Activated CD8-positive, alpha-beta T cell treated with anti-CD3 and anti-CD28 coated beads, Interleukin-2, amount 10 ng/mL, durations not matched to agents 7 days and 5 days (primary cell): Measurements from ENCODE around the gene SMG6. TPM values are rescaled to one million over a fixed set of nuclear protein-coding genes. Genes with fewer than 3 reads are reported as not detected.
"Not testable (repeated sequence)": the region's sequence is repeated elsewhere in the genome, so short reads cannot be mapped to it uniquely, and the experiment has no call there.

ENCODE experiments used
- ATAC-seq: fragments of 150-1000 bp; cut with Tn5 transposase; one replicate; pipeline ENCODE4 v1.10.0; 2021; ENCODE audit warnings: moderate library complexity
- CTCF ChIA-PET: fragments of 350-600 bp; sonication (Branson Sonifier 250); formaldehyde crosslinking; loops from one replicate; lab custom pipeline; 2021; ENCODE audit warnings: antibody characterized with exemption; lab: Charles Lee
- POLR2A ChIA-PET: fragments of 350-600 bp; sonication (Branson Sonifier 250); formaldehyde crosslinking; loops from one replicate; lab custom pipeline; 2021; ENCODE audit warnings: antibody characterized with exemption; lab: Charles Lee
- DNase-seq: peaks from one replicate; pipeline ENCODE4 v3.0.0-alpha.2; 2020
- H3K27ac Mint-ChIP-seq: one replicate; pipeline ENCODE4 v1.8.0; 2021; ENCODE audit warnings: mild to moderate bottlenecking, mixed read lengths
- H3K27me3 Mint-ChIP-seq: one replicate; pipeline ENCODE4 v1.8.0; 2021; ENCODE audit warnings: low read depth, mixed read lengths
- H3K36me3 Mint-ChIP-seq: one replicate; pipeline ENCODE4 v1.8.0; 2021; ENCODE audit warnings: low read depth, mixed read lengths
- H3K4me1 Mint-ChIP-seq: one replicate; pipeline ENCODE4 v1.8.0; 2021; ENCODE audit warnings: low read depth, mixed read lengths
- H3K4me3 Mint-ChIP-seq: one replicate; pipeline ENCODE4 v1.8.0; 2021; ENCODE audit warnings: mild to moderate bottlenecking, mixed read lengths
- H3K9me3 Mint-ChIP-seq: one replicate; pipeline ENCODE4 v1.8.0; 2022; ENCODE audit warnings: mixed read lengths; ENCODE audit not compliant: insufficient read depth
- total RNA-seq, 2 experiments: library from RNA; stranded (reverse); gene quantifications; one replicate each; pipeline ENCODE4 v1.2.3, GENCODE V29; 2021

Gene SMG6
- total RNA-seq, 2 experiments from 2014 or later, result 49.8 to 55.9 TPM

DNA sequence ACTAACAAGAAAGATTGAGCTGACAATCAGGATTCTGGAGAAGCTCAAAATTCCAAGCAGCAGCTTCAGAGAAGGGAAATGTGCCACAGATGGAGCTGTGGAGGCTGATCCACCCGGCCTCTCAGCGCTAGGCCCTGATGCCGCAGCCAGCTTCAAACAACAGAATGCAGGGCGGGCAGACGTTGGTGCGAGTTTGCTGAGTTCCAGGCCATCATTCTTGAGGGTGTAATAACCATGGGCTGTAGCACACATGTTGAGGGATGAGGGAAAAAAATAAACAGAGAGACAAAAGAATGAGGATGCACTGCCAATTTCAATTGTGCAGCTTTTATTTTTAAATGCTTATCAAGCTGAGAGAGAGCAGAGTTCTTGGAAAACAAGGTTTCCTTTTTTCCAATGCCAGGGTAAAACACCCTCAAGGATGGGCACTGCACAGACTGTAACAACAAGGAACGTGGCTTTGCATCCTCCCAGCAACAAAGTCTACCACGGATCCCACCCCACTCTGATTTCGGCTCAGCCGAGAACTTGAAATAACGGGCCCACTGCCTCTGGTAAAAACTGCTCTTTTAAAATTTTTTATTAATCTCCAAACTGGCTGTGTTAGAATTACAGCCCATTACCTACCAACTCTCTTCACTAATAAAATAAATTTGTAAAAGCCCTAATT is 90.2 kb downstream of the SMG6 start:
- ChIA-PET CTCF (interaction anchor here (1.0 to 3.8 kb wide), 4 partner anchors 10 to 149 kb away, joined by 3 to 27 read pairs (median 3); no protein-coding TSS in a partner anchor), POLR2A (interaction anchor here (0.8 to 0.9 kb wide), 2 partner anchors 10 to 18 kb away, joined by 3 read pairs; no protein-coding TSS in a partner anchor)
- Mint-ChIP-seq H3K27ac (peak overlapping the region; percentile 96), H3K9me3 (no peaks in the 10 kb centered on the region), H3K36me3 (peaks cover 54% of the 10 kb centered on the region), H3K4me3 (no peak overlapping the region), H3K27me3 (no peaks in the 10 kb centered on the region), H3K4me1 (peaks cover 66% of the 10 kb centered on the region)
- ATAC-seq (no peak), DNase-seq (no peak)

DNA sequence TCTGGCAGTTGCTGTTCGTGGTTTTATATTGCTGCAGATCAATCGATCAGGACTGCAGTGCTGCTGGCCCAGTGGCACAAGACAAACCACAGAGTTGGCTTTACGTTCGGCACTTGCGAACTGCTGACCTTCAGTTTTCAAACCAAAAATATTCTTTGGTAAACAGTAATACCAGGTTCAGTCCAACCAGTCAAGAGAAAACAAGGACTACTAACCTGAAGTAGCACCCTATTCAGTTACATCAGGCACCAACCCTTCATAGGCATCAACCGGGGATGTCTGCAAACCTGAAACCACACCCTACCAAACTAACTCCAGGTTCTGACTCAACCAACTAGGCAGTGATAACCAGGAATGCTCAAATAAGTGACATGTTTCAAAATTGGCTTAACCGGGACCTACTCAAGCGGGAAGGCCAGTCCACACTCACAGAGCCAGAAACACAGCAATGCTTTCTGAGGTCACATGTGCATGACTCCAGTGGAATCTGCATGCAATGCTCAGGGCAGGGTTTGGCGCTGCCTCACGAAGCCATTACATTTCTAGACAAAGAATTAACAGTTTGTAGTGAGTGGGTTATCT is 91.1 kb downstream of the SMG6 start:
- CTCF ChIA-PET, result interaction anchor here (1.4 to 3.8 kb wide), 3 partner anchors 11 to 148 kb away, joined by 3 to 27 read pairs (median 4); no protein-coding TSS in a partner anchor
- no peaks in the 10 kb centered on the region for H3K9me3 Mint-ChIP-seq
- no peak for DNase-seq
- H3K4me3 Mint-ChIP-seq, result no peak overlapping the region
- POLR2A ChIA-PET, result no interaction called here
- H3K36me3 Mint-ChIP-seq, result peaks cover 50% of the 10 kb centered on the region
- ATAC-seq, result no peak
- H3K27ac Mint-ChIP-seq, result peak overlapping the region; percentile 45
- H3K27me3 Mint-ChIP-seq, result no peaks in the 10 kb centered on the region
- peaks cover 59% of the 10 kb centered on the region for H3K4me1 Mint-ChIP-seq

GRCh38 chr17:2211661-2212399 is 91.8 kb downstream of the SMG6 start:
- ChIA-PET POLR2A (no interaction called here), CTCF (interaction anchor here (0.6 to 1.5 kb wide), 2 partner anchors 11 to 12 kb away, joined by 4 read pairs; no protein-coding TSS in a partner anchor)

DNA sequence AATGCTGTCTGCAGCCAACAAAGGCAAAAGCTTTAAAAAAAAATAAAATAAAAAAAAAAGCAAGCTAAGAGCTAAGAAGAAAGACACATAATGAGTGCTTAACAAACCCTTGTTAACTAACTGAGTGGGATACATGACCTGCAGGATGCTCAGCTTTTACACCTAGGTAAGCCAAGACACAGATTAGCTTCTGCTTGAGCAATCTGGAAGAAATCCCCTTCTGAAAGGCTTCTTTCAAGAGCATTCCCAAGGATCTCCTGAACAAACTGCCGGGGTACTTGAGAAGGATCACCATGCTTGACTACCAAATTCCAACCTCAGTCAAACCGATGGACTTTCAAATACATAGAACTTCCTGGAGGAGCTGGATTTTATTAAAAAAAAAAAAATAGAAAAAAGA is 92.9 kb downstream of the SMG6 start:
- no peak for DNase-seq
- Mint-ChIP-seq H3K36me3 (peaks cover 42% of the 10 kb centered on the region), H3K27ac (no peak overlapping the region), H3K27me3 (no peaks in the 10 kb centered on the region), H3K4me1 (peaks cover 46% of the 10 kb centered on the region), H3K4me3 (no peak overlapping the region), H3K9me3 (no peaks in the 10 kb centered on the region)
- no peak for ATAC-seq
- ChIA-PET CTCF (interaction anchor here (1.5 kb wide), 1 partner anchor 12 kb away, joined by 4 read pairs; no protein-coding TSS in a partner anchor), POLR2A (interaction anchor here (0.9 kb wide), 1 partner anchor 124 kb away, joined by 3 read pairs; no protein-coding TSS in a partner anchor)

More at GRCh38 chr17:2211661-2212399, 91.8 kb downstream of the SMG6 start:
- DNase-seq (no peak), ATAC-seq (no peak)
- Mint-ChIP-seq H3K4me3 (no peak overlapping the region), H3K27me3 (no peaks in the 10 kb centered on the region), H3K27ac (peak overlapping the region; percentile 53), H3K4me1 (peaks cover 55% of the 10 kb centered on the region), H3K9me3 (no peaks in the 10 kb centered on the region), H3K36me3 (peaks cover 47% of the 10 kb centered on the region)

DNA sequence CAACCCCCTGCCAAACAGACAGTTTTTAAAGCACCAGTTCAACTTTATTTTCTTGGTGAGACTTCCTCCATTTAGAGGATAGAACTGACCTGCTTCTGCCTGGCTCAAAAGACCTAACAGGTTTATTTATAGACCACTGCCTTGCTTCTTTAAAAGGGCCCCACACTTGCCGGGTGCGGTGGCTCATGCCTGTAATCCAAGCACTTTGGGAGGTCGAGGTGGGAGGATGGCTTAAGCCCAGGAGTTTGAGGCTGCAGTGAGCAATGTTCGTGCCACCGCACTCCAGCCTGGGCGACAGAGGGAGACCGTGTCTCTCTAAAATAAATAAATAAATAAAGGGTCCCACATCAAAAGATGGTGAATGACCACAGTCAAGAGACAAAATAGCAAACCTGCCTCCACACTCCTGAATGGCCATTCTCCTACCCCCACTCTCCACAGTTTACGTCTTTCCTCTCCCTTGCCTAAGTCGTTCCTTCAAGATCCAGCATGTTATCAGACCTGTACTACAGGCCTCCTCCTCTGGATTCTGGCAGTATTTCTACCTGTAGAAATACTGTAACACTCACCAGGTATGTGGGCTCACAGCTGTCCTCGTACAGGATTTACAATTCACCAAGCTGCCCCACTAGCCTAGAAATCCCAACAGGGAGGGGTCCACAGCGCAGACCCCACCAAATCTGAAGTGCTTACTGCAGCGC is 95.6 kb downstream of the SMG6 start:
- Mint-ChIP-seq H3K4me3 (no peak overlapping the region), H3K36me3 (peaks cover 40% of the 10 kb centered on the region), H3K27me3 (no peaks in the 10 kb centered on the region), H3K9me3 (no peaks in the 10 kb centered on the region), H3K4me1 (peaks cover 35% of the 10 kb centered on the region), H3K27ac (no peak overlapping the region)
- DNase-seq, result no peak
- ATAC-seq, result no peak
- POLR2A ChIA-PET, result interaction anchor here (0.6 kb wide), 1 partner anchor 43 kb away, joined by 3 read pairs; no protein-coding TSS in a partner anchor
- CTCF ChIA-PET, result interaction anchor here (1.7 to 2.2 kb wide), 2 partner anchors 37 to 75 kb away, joined by 4 to 8 read pairs; no protein-coding TSS in a partner anchor

- H3K4me1 Mint-ChIP-seq, result peaks cover 39% of the 10 kb centered on the region
- peaks cover 36% of the 10 kb centered on the region for H3K36me3 Mint-ChIP-seq
- H3K9me3 Mint-ChIP-seq, result no peaks in the 10 kb centered on the region
- CTCF ChIA-PET, result interaction anchor here (1.2 to 3.4 kb wide), 5 partner anchors 10 to 150 kb away, joined by 4 to 17 read pairs (median 7); partner anchors contain the start of gene HIC1
- ATAC-seq (no peak), DNase-seq (no peak)
- POLR2A ChIA-PET, result interaction anchor here (1.2 to 1.3 kb wide), 2 partner anchors 49 to 135 kb away, joined by 3 to 5 read pairs; no protein-coding TSS in a partner anchor
- no peak overlapping the region for H3K4me3 Mint-ChIP-seq
- H3K27ac Mint-ChIP-seq, result no peak overlapping the region
- H3K27me3 Mint-ChIP-seq, result no peaks in the 10 kb centered on the region
These were observed 99.2 kb downstream of the SMG6 start for GRCh38 chr17:2204393-2204792.

GRCh38 chr17:2203818-2204217 is 99.8 kb downstream of the SMG6 start:
- no peak for DNase-seq
- Mint-ChIP-seq H3K4me1 (peaks cover 43% of the 10 kb centered on the region), H3K36me3 (peaks cover 38% of the 10 kb centered on the region), H3K9me3 (no peaks in the 10 kb centered on the region), H3K27ac (no peak overlapping the region), H3K27me3 (no peaks in the 10 kb centered on the region), H3K4me3 (no peak overlapping the region)
- ChIA-PET CTCF (interaction anchor here (1.2 to 3.4 kb wide), 5 partner anchors 11 to 149 kb away, joined by 4 to 17 read pairs (median 7); partner anchors contain the start of gene HIC1), POLR2A (interaction anchor here (1.0 to 1.3 kb wide), 3 partner anchors 15 to 134 kb away, joined by 3 to 5 read pairs (median 3); no protein-coding TSS in a partner anchor)
- no peak for ATAC-seq

DNA sequence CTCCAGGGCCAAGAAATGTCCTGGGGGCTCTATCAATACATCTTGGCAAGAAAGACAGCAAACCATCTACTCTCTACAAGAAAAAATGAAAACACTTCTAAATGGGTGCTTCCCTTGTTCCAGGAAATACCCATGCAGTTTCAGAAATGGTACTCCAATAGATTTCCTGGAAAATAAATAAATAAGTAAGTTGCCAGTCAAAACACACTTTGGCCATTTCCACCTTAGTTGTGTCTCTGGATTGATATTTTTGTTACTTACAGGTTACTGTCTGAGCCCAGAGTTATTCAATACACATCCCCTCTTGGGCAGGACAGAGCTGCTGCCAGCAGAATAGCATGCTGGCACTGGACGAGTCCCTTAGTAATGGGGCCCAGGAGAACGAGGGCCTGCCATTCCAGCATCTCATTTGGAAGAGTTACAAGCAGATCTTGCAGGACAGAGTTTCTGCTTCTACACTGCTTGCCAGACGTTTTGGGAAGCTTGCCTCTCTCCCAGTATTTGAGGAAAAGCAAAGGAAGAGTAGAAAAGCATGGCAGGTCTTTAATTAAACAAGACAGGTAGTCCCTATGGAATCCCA is 100.5 kb downstream of the SMG6 start:
- Mint-ChIP-seq H3K4me1 (peaks cover 45% of the 10 kb centered on the region), H3K36me3 (peaks cover 32% of the 10 kb centered on the region), H3K27me3 (no peaks in the 10 kb centered on the region), H3K4me3 (peak overlapping the region; percentile 66), H3K27ac (peak overlapping the region; percentile 88), H3K9me3 (no peaks in the 10 kb centered on the region)
- POLR2A ChIA-PET, result interaction anchor here (0.6 to 1.0 kb wide), 2 partner anchors 14 to 151 kb away, joined by 3 read pairs; no protein-coding TSS in a partner anchor
- CTCF ChIA-PET, result interaction anchor here (1.4 to 3.4 kb wide), 4 partner anchors 11 to 148 kb away, joined by 4 to 17 read pairs (median 10); partner anchors contain the start of gene HIC1
- ATAC-seq (peak; percentile 67), DNase-seq (no peak)

DNA sequence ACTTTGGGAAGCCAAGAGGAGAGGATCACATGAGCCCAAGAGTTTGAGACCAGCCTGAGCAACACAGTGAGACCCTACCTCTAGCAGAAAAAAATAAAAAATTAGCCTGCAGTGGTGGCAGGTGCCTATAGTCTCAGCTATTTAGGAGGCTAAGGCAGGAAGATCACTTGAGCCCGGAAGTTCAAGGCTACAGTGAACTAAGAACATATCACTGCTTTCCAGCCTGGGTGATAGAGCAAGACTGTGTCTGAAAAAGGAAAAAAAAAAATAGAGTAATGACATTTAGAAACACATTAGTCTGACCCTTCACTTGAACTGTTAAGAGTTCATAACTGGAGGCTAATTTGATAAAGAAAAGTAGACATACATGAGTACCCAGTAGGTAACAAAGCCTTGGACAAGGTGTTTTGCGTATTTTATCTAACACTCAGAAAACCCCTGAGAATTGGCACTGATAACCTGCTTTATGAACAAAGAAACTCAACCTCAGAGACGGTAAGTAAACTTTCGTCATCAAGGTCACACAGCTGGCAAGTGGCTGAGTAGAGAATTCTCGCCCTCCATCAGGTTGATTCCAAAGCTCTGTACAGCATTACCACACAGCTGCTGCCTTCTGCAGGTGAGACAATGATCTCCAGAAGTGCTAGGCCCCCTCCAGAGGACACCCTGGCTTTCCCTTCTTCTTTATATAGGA is 101.1 kb downstream of the SMG6 start:
- DNase-seq (no peak), ATAC-seq (peak; percentile 67)
- Mint-ChIP-seq H3K9me3 (no peaks in the 10 kb centered on the region), H3K27ac (peak overlapping the region; percentile 88), H3K36me3 (peaks cover 32% of the 10 kb centered on the region), H3K27me3 (no peaks in the 10 kb centered on the region), H3K4me1 (peaks cover 46% of the 10 kb centered on the region), H3K4me3 (peak overlapping the region; percentile 66)
- POLR2A ChIA-PET, result interaction anchor here (1.0 kb wide), 1 partner anchor 14 kb away, joined by 3 read pairs; no protein-coding TSS in a partner anchor
- CTCF ChIA-PET, result interaction anchor here (2.4 to 3.4 kb wide), 3 partner anchors 12 to 148 kb away, joined by 7 to 17 read pairs (median 12); partner anchors contain the start of gene HIC1

DNA sequence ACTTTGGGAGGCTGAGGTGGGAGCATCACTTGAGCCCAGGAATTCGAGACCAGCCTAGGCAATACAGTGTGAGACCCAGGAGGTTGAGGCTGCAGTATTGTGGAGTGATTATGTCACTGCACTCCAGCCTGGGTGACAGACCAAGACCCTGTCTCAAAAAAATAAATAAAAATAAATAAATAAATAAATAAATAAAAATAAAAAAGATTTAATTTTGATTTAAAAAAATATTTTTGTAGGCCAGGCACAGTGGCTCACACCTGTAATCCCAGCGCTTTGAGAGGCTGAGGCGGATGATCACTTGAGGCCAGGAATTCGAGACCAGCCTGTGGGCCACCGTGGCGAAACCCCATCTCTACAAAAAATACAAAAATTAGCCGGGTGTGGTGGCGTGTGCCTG is 104.2 kb downstream of the SMG6 start:
- H3K36me3 Mint-ChIP-seq, result peaks cover 54% of the 10 kb centered on the region
- H3K4me1 Mint-ChIP-seq, result peaks cover 67% of the 10 kb centered on the region
- POLR2A ChIA-PET, DNase-seq, H3K9me3 Mint-ChIP-seq, H3K27ac Mint-ChIP-seq, H3K27me3 Mint-ChIP-seq, ATAC-seq, H3K4me3 Mint-ChIP-seq: not testable (repeated sequence)
- CTCF ChIA-PET, result interaction anchor here (0.8 to 1.9 kb wide), 2 partner anchors 9 to 52 kb away, joined by 3 to 4 read pairs; no protein-coding TSS in a partner anchor
